HEK293 (cell line): Measurements from ENCODE around the gene CR1.

Experiments
- CTCF ChIP-seq: fragments of 450-650 bp; formaldehyde crosslinking; IDR thresholded peaks from 2 replicates; pipeline ENCODE4 v1.5.1; 2016; ENCODE audit warnings: missing biosample characterization, missing genetic modification characterization
- TCF7L2 ChIP-seq: IDR thresholded peaks from 2 replicates; pipeline ENCODE4 v1.6.1; 2011; ENCODE audit warnings: low read depth, mild to moderate bottlenecking, inconsistent platforms, low read length, moderate library complexity, borderline replicate concordance
- ZNF112 ChIP-seq: fragments of 450-650 bp; formaldehyde crosslinking; IDR thresholded peaks from 2 replicates; pipeline ENCODE4 v1.5.0; 2017; ENCODE audit warnings: missing biosample characterization, missing genetic modification characterization
- ZNF140 ChIP-seq: fragments of 450-650 bp; formaldehyde crosslinking; IDR thresholded peaks from 2 replicates; pipeline ENCODE4 v1.5.1; 2016; ENCODE audit warnings: missing biosample characterization, missing genetic modification characterization
- ZNF274 ChIP-seq, 2 experiments: fragments of 200-500 bp in 1 of 2; fragments of 450-650 bp in 1 of 2; sonication (Bioruptor generic) in 1 of 2; formaldehyde crosslinking in 1 of 2; IDR thresholded peaks; 2 replicates each; pipeline versions ENCODE4 v1.5.1 to v1.6.1; 2014 to 2016; ENCODE audit warnings: borderline replicate concordance in 1 of 2, inconsistent platforms in 1 of 2, low read length in 1 of 2, missing biosample characterization in 1 of 2, missing genetic modification characterization in 1 of 2
- ZNF341 ChIP-seq: fragments of 450-650 bp; formaldehyde crosslinking; IDR thresholded peaks from 2 replicates; pipeline ENCODE4; 2016; ENCODE audit warnings: low read depth, missing biosample characterization, missing genetic modification characterization
- ZNF394 ChIP-seq: fragments of 450-650 bp; formaldehyde crosslinking; IDR thresholded peaks from 2 replicates; pipeline ENCODE4 v1.5.1; 2016; ENCODE audit warnings: missing biosample characterization, missing genetic modification characterization, mild to moderate bottlenecking, moderate library complexity, borderline replicate concordance
- ZNF629 ChIP-seq: fragments of 450-650 bp; formaldehyde crosslinking; IDR thresholded peaks from 2 replicates; pipeline ENCODE4 v1.5.1; 2017; ENCODE audit warnings: missing biosample characterization, missing genetic modification characterization
- ZNF664 ChIP-seq: fragments of 450-650 bp; formaldehyde crosslinking; IDR thresholded peaks from 2 replicates; pipeline ENCODE4 v1.5.1; 2016; ENCODE audit warnings: missing biosample characterization, missing genetic modification characterization
- TF ChIP-seq, protein P1 (sequence below): fragments of 450-650 bp; formaldehyde crosslinking; conservative IDR thresholded peaks from 2 replicates; pipeline ENCODE4 v1.5.1; 2016; ENCODE audit warnings: low read depth, missing biosample characterization, missing genetic modification characterization

- TF ChIP-seq ZNF394 (tag by site-specific recombination): no peak
- no peak for TF ChIP-seq ZNF664 (tag by site-specific recombination)
- TF ChIP-seq CTCF: no peak
- no peak for TF ChIP-seq ZNF341 (tag by site-specific recombination)
- TF ChIP-seq ZNF274 (IDR thresholded peaks at IDR 0.05; ENCODE audit: low read length): no peak
- no peak for TF ChIP-seq ZNF274 (tag by site-specific recombination; IDR thresholded peaks at IDR 0.05; ENCODE audit: borderline replicate concordance)
- no peak for TF ChIP-seq ZNF140 (tag by site-specific recombination)
- TF ChIP-seq ZNF112: no peak
- no peak for TF ChIP-seq ZNF629 (tag by site-specific recombination)
- TF ChIP-seq, protein P1, sequence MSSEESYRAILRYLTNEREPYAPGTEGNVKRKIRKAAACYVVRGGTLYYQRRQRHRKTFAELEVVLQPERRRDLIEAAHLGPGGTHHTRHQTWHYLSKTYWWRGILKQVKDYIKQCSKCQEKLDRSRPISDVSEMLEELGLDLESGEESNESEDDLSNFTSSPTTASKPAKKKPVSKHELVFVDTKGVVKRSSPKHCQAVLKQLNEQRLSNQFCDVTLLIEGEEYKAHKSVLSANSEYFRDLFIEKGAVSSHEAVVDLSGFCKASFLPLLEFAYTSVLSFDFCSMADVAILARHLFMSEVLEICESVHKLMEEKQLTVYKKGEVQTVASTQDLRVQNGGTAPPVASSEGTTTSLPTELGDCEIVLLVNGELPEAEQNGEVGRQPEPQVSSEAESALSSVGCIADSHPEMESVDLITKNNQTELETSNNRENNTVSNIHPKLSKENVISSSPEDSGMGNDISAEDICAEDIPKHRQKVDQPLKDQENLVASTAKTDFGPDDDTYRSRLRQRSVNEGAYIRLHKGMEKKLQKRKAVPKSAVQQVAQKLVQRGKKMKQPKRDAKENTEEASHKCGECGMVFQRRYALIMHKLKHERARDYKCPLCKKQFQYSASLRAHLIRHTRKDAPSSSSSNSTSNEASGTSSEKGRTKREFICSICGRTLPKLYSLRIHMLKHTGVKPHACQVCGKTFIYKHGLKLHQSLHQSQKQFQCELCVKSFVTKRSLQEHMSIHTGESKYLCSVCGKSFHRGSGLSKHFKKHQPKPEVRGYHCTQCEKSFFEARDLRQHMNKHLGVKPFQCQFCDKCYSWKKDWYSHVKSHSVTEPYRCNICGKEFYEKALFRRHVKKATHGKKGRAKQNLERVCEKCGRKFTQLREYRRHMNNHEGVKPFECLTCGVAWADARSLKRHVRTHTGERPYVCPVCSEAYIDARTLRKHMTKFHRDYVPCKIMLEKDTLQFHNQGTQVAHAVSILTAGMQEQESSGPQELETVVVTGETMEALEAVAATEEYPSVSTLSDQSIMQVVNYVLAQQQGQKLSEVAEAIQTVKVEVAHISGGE (tag by site-specific recombination): no peak
- TF ChIP-seq TCF7L2: no peak
Observed at GRCh38 chr1:207644166-207644851, 148.4 kb downstream of the CR1 start.
